GM23338 (cell line): Measurements from ENCODE around the gene DOCK1.

Experiments used
- CREB1 ChIP-seq: fragments of 250-450 bp; sonication (Bioruptor Pico); IDR thresholded peaks from 2 replicates; pipeline ENCODE4 v1.5.0; 2020; ENCODE audit warnings: low read depth, mild to moderate bottlenecking, moderate library complexity
- EZH2 ChIP-seq: fragments of 200-600 bp; sonication (generic); IDR thresholded peaks from one replicate; pipeline ENCODE4 v1.8.0; 2017; ENCODE audit warnings: antibody characterized with exemption, mild to moderate bottlenecking, low read depth; ENCODE audit not compliant: unreplicated experiment
- EZH2phosphoT487 ChIP-seq: fragments of 200-600 bp; sonication (generic); IDR thresholded peaks from one replicate; pipeline ENCODE4 v1.8.1; 2018; ENCODE audit warnings: antibody characterized with exemption; ENCODE audit not compliant: unreplicated experiment
- JUNB ChIP-seq: IDR thresholded peaks from one replicate; pipeline ENCODE4 v1.6.1; 2016; ENCODE audit warnings: antibody characterized with exemption; ENCODE audit not compliant: unreplicated experiment
- POLR2AphosphoS5 ChIP-seq: IDR thresholded peaks from 2 replicates; pipeline ENCODE4 v1.6.1; 2016; ENCODE audit warnings: antibody characterized with exemption, low read depth
- STAT1 ChIP-seq: IDR thresholded peaks from one replicate; pipeline ENCODE4 v1.6.1; 2016; ENCODE audit warnings: antibody characterized with exemption; ENCODE audit not compliant: unreplicated experiment
- TF ChIP-seq, protein P1 (sequence below), 2 experiments: fragments of 200-600 bp in 1 of 2; sonication (generic) in 1 of 2; conservative IDR thresholded peaks; 2 replicates each; pipeline versions ENCODE4 v1.5.1 to v1.6.1; 2016 to 2017; ENCODE audit warnings: antibody characterized with exemption in 2 of 2, low read depth in 2 of 2, mild to moderate bottlenecking in 2 of 2, moderate library complexity in 1 of 2
- TF ChIP-seq, protein P2 (sequence below): IDR thresholded peaks from 2 replicates; pipeline ENCODE4 v1.6.1; 2016; ENCODE audit warnings: antibody characterized with exemption
- TF ChIP-seq, protein P3 (sequence below): IDR thresholded peaks from one replicate; pipeline ENCODE4 v1.6.1; 2018; ENCODE audit warnings: antibody characterized with exemption; ENCODE audit not compliant: unreplicated experiment

DNA sequence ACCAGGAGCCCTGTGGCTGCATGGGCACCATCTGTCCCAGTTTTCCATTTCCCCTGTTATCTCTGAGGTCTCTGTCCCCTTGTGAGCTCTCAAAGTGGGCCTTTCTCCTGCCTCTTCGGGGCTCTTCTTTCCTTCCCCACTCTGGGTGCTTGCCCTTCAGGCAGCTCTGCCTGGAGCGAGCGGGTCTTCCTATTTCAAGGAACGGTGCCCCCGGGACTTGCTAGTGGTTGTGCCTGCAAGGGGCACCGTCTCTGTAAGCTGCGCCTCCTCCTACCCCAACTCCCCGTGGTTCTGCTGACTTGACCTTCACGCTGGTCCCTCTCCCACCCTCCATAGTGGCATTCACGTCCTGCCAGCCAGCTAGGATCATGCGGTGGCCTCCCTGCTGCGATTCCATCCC lies 110.1 kb downstream of the DOCK1 start:
- TF ChIP-seq POLR2AphosphoS5 (no peak), CREB1 (CRISPR knock-in tag) (no peak), EZH2 (no peak), STAT1 (no peak), EZH2phosphoT487 (no peak), JUNB (no peak)
- TF ChIP-seq, protein P1, sequence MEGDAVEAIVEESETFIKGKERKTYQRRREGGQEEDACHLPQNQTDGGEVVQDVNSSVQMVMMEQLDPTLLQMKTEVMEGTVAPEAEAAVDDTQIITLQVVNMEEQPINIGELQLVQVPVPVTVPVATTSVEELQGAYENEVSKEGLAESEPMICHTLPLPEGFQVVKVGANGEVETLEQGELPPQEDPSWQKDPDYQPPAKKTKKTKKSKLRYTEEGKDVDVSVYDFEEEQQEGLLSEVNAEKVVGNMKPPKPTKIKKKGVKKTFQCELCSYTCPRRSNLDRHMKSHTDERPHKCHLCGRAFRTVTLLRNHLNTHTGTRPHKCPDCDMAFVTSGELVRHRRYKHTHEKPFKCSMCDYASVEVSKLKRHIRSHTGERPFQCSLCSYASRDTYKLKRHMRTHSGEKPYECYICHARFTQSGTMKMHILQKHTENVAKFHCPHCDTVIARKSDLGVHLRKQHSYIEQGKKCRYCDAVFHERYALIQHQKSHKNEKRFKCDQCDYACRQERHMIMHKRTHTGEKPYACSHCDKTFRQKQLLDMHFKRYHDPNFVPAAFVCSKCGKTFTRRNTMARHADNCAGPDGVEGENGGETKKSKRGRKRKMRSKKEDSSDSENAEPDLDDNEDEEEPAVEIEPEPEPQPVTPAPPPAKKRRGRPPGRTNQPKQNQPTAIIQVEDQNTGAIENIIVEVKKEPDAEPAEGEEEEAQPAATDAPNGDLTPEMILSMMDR (conservative IDR thresholded peaks at IDR 0.05; ENCODE audit: low read depth in 2 of 2) = no peak
- TF ChIP-seq, protein P2, sequence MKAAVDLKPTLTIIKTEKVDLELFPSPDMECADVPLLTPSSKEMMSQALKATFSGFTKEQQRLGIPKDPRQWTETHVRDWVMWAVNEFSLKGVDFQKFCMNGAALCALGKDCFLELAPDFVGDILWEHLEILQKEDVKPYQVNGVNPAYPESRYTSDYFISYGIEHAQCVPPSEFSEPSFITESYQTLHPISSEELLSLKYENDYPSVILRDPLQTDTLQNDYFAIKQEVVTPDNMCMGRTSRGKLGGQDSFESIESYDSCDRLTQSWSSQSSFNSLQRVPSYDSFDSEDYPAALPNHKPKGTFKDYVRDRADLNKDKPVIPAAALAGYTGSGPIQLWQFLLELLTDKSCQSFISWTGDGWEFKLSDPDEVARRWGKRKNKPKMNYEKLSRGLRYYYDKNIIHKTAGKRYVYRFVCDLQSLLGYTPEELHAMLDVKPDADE = no peak
- TF ChIP-seq, protein P3, sequence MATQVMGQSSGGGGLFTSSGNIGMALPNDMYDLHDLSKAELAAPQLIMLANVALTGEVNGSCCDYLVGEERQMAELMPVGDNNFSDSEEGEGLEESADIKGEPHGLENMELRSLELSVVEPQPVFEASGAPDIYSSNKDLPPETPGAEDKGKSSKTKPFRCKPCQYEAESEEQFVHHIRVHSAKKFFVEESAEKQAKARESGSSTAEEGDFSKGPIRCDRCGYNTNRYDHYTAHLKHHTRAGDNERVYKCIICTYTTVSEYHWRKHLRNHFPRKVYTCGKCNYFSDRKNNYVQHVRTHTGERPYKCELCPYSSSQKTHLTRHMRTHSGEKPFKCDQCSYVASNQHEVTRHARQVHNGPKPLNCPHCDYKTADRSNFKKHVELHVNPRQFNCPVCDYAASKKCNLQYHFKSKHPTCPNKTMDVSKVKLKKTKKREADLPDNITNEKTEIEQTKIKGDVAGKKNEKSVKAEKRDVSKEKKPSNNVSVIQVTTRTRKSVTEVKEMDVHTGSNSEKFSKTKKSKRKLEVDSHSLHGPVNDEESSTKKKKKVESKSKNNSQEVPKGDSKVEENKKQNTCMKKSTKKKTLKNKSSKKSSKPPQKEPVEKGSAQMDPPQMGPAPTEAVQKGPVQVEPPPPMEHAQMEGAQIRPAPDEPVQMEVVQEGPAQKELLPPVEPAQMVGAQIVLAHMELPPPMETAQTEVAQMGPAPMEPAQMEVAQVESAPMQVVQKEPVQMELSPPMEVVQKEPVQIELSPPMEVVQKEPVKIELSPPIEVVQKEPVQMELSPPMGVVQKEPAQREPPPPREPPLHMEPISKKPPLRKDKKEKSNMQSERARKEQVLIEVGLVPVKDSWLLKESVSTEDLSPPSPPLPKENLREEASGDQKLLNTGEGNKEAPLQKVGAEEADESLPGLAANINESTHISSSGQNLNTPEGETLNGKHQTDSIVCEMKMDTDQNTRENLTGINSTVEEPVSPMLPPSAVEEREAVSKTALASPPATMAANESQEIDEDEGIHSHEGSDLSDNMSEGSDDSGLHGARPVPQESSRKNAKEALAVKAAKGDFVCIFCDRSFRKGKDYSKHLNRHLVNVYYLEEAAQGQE = no peak
